ENCODE measurements around the gene KMT5C. TPM values are rescaled to one million over a fixed set of nuclear protein-coding genes. Genes with fewer than 3 reads are reported as not detected.

Gene KMT5C
- total and polyA plus RNA-seq, 10 of the 15 experiments (the other 5 are each of a cell fraction or from before 2014, with no cell fraction given): 0.20 to 15.8 (median 4.3) TPM; not detected in 1

DNA sequence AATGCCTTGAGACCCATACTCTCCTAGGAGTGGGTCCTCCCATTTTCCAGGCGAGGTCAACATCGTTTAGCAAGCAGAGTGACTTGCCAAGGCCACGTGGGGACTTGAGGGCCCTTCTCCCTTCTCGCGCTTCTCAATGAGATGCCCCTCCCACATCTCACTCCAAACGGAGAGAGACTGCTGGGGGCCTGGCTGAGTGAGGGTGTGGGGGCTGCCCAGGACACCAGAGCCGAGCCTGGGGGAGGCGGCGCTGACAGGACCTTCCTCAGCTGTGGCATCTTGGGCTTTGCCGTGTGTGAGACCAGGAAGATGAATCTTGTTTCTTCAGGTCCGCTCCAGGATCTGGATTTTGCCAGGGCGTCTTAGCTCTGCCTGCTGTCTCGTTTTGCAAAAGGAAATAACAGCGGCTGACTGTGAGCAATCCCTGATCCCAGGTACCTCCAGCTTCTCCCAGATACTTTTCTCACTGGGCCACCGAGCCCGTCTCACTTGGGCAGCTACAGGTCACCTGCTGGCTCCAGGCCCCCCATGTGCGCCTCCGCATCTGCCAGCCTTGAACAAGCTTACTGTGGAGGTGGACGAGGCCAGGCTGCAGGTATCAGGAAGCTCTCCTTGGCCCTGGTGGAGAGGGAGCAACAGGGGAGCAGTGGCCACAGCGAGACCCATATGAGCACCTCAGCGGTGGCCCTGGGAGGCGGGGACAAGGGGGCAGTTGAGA lies 8.8 kb downstream of the KMT5C start:
- H3K79me2 ChIP-seq (ENCODE audit: control insufficient read depth, insufficient read depth, low read length): no peaks in the 10 kb centered on the region
- ChIA-PET CTCF (interaction anchor here (0.6 to 0.7 kb wide), 2 partner anchors 47 to 57 kb away, joined by 3 to 4 read pairs; no protein-coding TSS in a partner anchor), SMC1A (ENCODE audit: uncharacterized antibody, unreplicated experiment) (interaction anchor here (0.6 kb wide), 1 partner anchor 1434 kb away, joined by 3 read pairs; no protein-coding TSS in a partner anchor), POLR2A (interaction anchor here (1.0 to 1.4 kb wide), 2 partner anchors 9 to 52 kb away, joined by 3 read pairs; partner anchors contain the start of gene KMT5C), RAD21 (ENCODE audit: unreplicated experiment) (no interaction called here)
- H3K4me2 ChIP-seq (ENCODE audit: control insufficient read depth, insufficient read depth): no peak overlapping the region
- H3K27me3 ChIP-seq (replicated peaks in 1 of 2; ENCODE audit: control insufficient read depth in 2 of 2, insufficient read depth in 2 of 2, low read length in 1 of 2): peaks cover 4 to 5% of the 10 kb centered on the region in 2 experiments; a peak in 3 of 4 replicates
- H3K9ac ChIP-seq (ENCODE audit: control insufficient read depth, insufficient read depth, low read length): no peak overlapping the region
- in situ Hi-C loops (cut with MboI): no loop called here
- no peak overlapping the region for H2AFZ ChIP-seq (ENCODE audit: control insufficient read depth, low read depth, low read length)
- H3K4me1 ChIP-seq (ENCODE audit: control insufficient read depth, insufficient read depth, low read length): no peaks in the 10 kb centered on the region; the same call in 1 of the 2 replicates
- no peak for DNase-seq (ENCODE audit: low read depth, low spot score)
- ATAC-seq: no peak
- intact Hi-C loops (cut with micrococcal nuclease; ENCODE audit: unreplicated experiment): no loop called here
- no peak overlapping the region for H3K27ac ChIP-seq (ENCODE audit: control insufficient read depth, insufficient read depth)
- BruUV-seq (replicated peaks): no TSS peak
- H3K36me3 ChIP-seq (ENCODE audit: control insufficient read depth in 2 of 2, insufficient read depth in 2 of 2, low read length in 1 of 2): no peaks in the 10 kb centered on the region; a peak in 1 of 4 replicates
- no peaks in the 10 kb centered on the region for H3K9me3 ChIP-seq (replicated peaks; ENCODE audit: control insufficient read depth, insufficient read depth, low read length)
- H4K20me1 ChIP-seq (ENCODE audit: control insufficient read depth, insufficient read depth): no peaks in the 10 kb centered on the region; the same call in 1 of the 2 replicates
- H3K4me3 ChIP-seq: no peak overlapping the region
- 87% methylated on average over 22 of the region's 22 CpGs for WGBS (ENCODE audit: insufficient coverage, insufficient replicate concordance, low lambda C conversion rate, missing lambda C conversion rate)
- TF ChIP-seq SP1 (IDR thresholded peaks at IDR 0.05; ENCODE audit: low read depth, low read length): no peak
- TF ChIP-seq ZNF622 (IDR thresholded peaks at IDR 0.05): no peak
- no peak for TF ChIP-seq PAX5 (IDR thresholded peaks at IDR 0.05; ENCODE audit: borderline replicate concordance, low read depth, low read length)
- no peak for TF ChIP-seq IRF4 (IDR thresholded peaks at IDR 0.05; ENCODE audit: low read depth, low read length)
- TF ChIP-seq RB1 (IDR thresholded peaks at IDR 0.05; ENCODE audit: borderline replicate concordance): no peak
- TF ChIP-seq SREBF2 (IDR thresholded peaks at IDR 0.05; ENCODE audit: low read length): no peak
- no peak for TF ChIP-seq NFXL1 (IDR thresholded peaks at IDR 0.05; ENCODE audit: borderline replicate concordance)
- TF ChIP-seq, protein P1, sequence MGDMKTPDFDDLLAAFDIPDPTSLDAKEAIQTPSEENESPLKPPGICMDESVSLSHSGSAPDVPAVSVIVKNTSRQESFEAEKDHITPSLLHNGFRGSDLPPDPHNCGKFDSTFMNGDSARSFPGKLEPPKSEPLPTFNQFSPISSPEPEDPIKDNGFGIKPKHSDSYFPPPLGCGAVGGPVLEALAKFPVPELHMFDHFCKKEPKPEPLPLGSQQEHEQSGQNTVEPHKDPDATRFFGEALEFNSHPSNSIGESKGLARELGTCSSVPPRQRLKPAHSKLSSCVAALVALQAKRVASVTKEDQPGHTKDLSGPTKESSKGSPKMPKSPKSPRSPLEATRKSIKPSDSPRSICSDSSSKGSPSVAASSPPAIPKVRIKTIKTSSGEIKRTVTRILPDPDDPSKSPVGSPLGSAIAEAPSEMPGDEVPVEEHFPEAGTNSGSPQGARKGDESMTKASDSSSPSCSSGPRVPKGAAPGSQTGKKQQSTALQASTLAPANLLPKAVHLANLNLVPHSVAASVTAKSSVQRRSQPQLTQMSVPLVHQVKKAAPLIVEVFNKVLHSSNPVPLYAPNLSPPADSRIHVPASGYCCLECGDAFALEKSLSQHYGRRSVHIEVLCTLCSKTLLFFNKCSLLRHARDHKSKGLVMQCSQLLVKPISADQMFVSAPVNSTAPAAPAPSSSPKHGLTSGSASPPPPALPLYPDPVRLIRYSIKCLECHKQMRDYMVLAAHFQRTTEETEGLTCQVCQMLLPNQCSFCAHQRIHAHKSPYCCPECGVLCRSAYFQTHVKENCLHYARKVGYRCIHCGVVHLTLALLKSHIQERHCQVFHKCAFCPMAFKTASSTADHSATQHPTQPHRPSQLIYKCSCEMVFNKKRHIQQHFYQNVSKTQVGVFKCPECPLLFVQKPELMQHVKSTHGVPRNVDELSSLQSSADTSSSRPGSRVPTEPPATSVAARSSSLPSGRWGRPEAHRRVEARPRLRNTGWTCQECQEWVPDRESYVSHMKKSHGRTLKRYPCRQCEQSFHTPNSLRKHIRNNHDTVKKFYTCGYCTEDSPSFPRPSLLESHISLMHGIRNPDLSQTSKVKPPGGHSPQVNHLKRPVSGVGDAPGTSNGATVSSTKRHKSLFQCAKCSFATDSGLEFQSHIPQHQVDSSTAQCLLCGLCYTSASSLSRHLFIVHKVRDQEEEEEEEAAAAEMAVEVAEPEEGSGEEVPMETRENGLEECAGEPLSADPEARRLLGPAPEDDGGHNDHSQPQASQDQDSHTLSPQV (IDR thresholded peaks at IDR 0.05): no peak
- no peak for TF ChIP-seq GABPA (IDR thresholded peaks at IDR 0.05; ENCODE audit: low read depth)
- no peak for TF ChIP-seq MYC (IDR thresholded peaks at IDR 0.05; ENCODE audit: insufficient read depth, insufficient read length, insufficient replicate concordance, low read length, severe bottlenecking)
- TF ChIP-seq BACH1 (IDR thresholded peaks at IDR 0.05; ENCODE audit: borderline replicate concordance): no peak
- TF ChIP-seq MEF2B (IDR thresholded peaks at IDR 0.05; ENCODE audit: partially characterized antibody, poor library complexity, severe bottlenecking): no peak
- no peak for TF ChIP-seq RBBP5 (conservative IDR thresholded peaks at IDR 0.05)
- no peak for TF ChIP-seq MYB (IDR thresholded peaks at IDR 0.05; ENCODE audit: borderline replicate concordance, low read depth, low read length)
- no peak for TF ChIP-seq EED (IDR thresholded peaks at IDR 0.05; ENCODE audit: low read depth)
- TF ChIP-seq CREB1 (IDR thresholded peaks at IDR 0.05; ENCODE audit: low read depth): no peak
- TF ChIP-seq NFIC (IDR thresholded peaks at IDR 0.05; ENCODE audit: low read depth, low read length): no peak
- TF ChIP-seq MXI1 (IDR thresholded peaks at IDR 0.05; ENCODE audit: low read depth, low read length): no peak
- TF ChIP-seq KAT2A (conservative IDR thresholded peaks at IDR 0.05; ENCODE audit: control insufficient read depth, low read depth, low read length): no peak
- TF ChIP-seq, protein P2, sequence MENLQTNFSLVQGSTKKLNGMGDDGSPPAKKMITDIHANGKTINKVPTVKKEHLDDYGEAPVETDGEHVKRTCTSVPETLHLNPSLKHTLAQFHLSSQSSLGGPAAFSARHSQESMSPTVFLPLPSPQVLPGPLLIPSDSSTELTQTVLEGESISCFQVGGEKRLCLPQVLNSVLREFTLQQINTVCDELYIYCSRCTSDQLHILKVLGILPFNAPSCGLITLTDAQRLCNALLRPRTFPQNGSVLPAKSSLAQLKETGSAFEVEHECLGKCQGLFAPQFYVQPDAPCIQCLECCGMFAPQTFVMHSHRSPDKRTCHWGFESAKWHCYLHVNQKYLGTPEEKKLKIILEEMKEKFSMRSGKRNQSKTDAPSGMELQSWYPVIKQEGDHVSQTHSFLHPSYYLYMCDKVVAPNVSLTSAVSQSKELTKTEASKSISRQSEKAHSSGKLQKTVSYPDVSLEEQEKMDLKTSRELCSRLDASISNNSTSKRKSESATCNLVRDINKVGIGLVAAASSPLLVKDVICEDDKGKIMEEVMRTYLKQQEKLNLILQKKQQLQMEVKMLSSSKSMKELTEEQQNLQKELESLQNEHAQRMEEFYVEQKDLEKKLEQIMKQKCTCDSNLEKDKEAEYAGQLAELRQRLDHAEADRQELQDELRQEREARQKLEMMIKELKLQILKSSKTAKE (IDR thresholded peaks at IDR 0.05; ENCODE audit: low read depth, poor library complexity, severe bottlenecking): no peak
- no peak for FAIRE-seq
